ENCODE measurements around the gene RPS3. TPM values are rescaled to one million over a fixed set of nuclear protein-coding genes. Genes with fewer than 3 reads are reported as not detected.

Gene RPS3
- total RNA-seq, 1 donor from 2014 or later = 1,761 TPM

DNA sequence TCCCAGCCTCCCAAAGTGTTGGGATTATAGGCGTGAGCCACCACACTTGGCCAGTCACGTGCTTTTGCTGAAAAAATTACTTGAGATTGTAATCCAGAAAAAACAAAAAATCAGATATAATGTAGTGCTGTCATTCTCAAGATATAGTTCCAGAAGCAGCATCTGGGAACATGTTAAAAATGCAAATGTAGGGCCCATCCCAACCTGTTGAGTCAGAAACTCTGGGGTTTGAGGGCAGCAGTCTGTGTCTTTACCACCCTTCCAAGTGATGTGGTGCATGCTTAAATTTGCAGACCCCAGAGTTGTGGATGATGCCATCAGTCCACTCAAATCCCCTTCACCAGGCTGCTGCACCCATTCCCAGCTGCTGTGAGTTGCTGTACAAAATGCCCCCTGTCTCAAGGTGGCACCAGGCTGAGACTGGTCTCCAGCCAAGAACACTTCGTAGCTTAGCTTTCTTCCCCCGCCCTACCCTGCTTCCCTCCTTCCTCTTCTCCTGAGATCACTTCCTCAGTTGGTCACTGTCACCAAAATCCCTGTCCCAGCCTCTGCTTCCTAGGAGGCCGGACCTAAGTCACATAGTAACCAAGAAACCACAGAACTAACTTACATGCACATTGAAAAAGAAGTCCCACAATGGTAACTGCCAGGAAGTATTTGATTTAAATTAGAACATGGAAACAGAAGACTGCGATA, 29.6 kb upstream of the RPS3 start:
- DNase-seq (no peak), ATAC-seq (peak; percentile 20 to 57)
- no peaks in the 10 kb centered on the region for H3K27me3 ChIP-seq (ENCODE audit: low read depth)
- H3K27ac ChIP-seq = peak overlapping the region; percentile 2
- H3K4me1 ChIP-seq = peaks cover 38% of the 10 kb centered on the region
- intact Hi-C loops (cut with DNase I) = no loop called here
- no peak overlapping the region for H3K4me3 ChIP-seq
- H3K36me3 ChIP-seq = no peaks in the 10 kb centered on the region
- H3K9me3 ChIP-seq = no peaks in the 10 kb centered on the region
- TF ChIP-seq, protein P1, sequence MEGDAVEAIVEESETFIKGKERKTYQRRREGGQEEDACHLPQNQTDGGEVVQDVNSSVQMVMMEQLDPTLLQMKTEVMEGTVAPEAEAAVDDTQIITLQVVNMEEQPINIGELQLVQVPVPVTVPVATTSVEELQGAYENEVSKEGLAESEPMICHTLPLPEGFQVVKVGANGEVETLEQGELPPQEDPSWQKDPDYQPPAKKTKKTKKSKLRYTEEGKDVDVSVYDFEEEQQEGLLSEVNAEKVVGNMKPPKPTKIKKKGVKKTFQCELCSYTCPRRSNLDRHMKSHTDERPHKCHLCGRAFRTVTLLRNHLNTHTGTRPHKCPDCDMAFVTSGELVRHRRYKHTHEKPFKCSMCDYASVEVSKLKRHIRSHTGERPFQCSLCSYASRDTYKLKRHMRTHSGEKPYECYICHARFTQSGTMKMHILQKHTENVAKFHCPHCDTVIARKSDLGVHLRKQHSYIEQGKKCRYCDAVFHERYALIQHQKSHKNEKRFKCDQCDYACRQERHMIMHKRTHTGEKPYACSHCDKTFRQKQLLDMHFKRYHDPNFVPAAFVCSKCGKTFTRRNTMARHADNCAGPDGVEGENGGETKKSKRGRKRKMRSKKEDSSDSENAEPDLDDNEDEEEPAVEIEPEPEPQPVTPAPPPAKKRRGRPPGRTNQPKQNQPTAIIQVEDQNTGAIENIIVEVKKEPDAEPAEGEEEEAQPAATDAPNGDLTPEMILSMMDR (IDR thresholded peaks at IDR 0.05) = no peak

GRCh38 chr11:75371949-75372876, 27.1 kb upstream of the RPS3 start:
- ATAC-seq (peak; percentile 71 to 93), DNase-seq (no peak)
- Histone ChIP-seq H3K36me3 (no peaks in the 10 kb centered on the region), H3K4me3 (no peak overlapping the region), H3K9me3 (no peaks in the 10 kb centered on the region), H3K27me3 (ENCODE audit: low read depth) (no peaks in the 10 kb centered on the region), H3K27ac (peak overlapping the region; percentile 68), H3K4me1 (peaks cover 24% of the 10 kb centered on the region)
- intact Hi-C loops (cut with DNase I) = no loop called here
- TF ChIP-seq, protein P1 (IDR thresholded peaks at IDR 0.05) = no peak

DNA sequence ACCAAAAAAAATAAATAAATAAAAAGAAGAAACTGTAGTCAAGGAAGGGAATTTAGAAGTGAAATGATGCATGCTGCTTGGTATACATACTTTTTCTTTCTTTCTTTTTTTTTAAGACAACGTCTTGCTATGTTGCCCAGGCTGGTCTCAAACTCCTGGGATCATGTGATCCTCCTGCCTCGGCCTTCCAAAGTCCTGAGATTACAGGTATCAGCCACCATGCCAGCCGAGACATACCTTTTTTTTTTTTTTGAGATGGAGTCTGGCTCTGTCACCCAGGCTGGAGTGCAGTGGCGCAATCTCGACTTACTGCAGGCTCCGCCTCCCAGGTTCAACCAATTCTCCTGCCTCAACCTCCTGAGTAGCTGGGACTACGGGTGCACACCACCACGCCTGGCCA, 26.1 kb upstream of the RPS3 start:
- TF ChIP-seq, protein P1 (IDR thresholded peaks at IDR 0.05) = no peak
- DNase-seq (no peak), ATAC-seq (no peak)
- Histone ChIP-seq H3K4me3 (no peak overlapping the region), H3K4me1 (peaks cover 24% of the 10 kb centered on the region), H3K9me3 (no peaks in the 10 kb centered on the region), H3K27me3 (ENCODE audit: low read depth) (no peaks in the 10 kb centered on the region), H3K36me3 (no peaks in the 10 kb centered on the region), H3K27ac (peak overlapping the region; percentile 68)
- intact Hi-C loops (cut with DNase I) = no loop called here

GRCh38 chr11:75374646-75375045, 24.7 kb upstream of the RPS3 start:
- Histone ChIP-seq H3K4me3 (no peak overlapping the region), H3K36me3 (no peaks in the 10 kb centered on the region), H3K27me3 (ENCODE audit: low read depth) (no peaks in the 10 kb centered on the region), H3K4me1 (peaks cover 24% of the 10 kb centered on the region), H3K9me3 (no peaks in the 10 kb centered on the region), H3K27ac (no peak overlapping the region)
- ATAC-seq (no peak), DNase-seq (no peak)
- TF ChIP-seq, protein P1 (IDR thresholded peaks at IDR 0.05) = no peak
- intact Hi-C loops (cut with DNase I) = no loop called here

- TF ChIP-seq, protein P1 (IDR thresholded peaks at IDR 0.05) = no peak
- intact Hi-C loops (cut with DNase I) = no loop called here
- Histone ChIP-seq H3K9me3 (no peaks in the 10 kb centered on the region), H3K27me3 (ENCODE audit: low read depth) (no peaks in the 10 kb centered on the region), H3K4me3 (no peak overlapping the region), H3K36me3 (no peaks in the 10 kb centered on the region), H3K4me1 (peaks cover 29% of the 10 kb centered on the region), H3K27ac (no peak overlapping the region)
- no peak for DNase-seq
- ATAC-seq = no peak
Measured at GRCh38 chr11:75375626-75376025, 23.7 kb upstream of the RPS3 start.

Measured in lower lobe of right lung (tissue), 2 donors.